IPS DF 6.9 (cell line): Measurements from ENCODE around the gene PARD3.

ENCODE experiments used
- DNase-seq: peaks from one replicate; pipeline ENCODE4 v3.0.0-alpha.2; 2013; ENCODE audit warnings: low read depth, low spot score
- H3K27ac ChIP-seq: one replicate; pipeline ENCODE4 v1.5.1; 2013; ENCODE audit warnings: low read length, control low read depth
- H3K27me3 ChIP-seq: 2 replicates; pipeline ENCODE4 v1.6.1; 2013; ENCODE audit warnings: mild to moderate bottlenecking, low read length; ENCODE audit not compliant: control insufficient read depth, insufficient read depth
- H3K36me3 ChIP-seq: 2 replicates; pipeline ENCODE4 v1.6.1; 2013; ENCODE audit warnings: low read length; ENCODE audit not compliant: control insufficient read depth, insufficient read depth
- H3K4me1 ChIP-seq: 2 replicates; pipeline ENCODE4 v1.6.1; 2013; ENCODE audit warnings: low read length; ENCODE audit not compliant: control insufficient read depth, insufficient read depth
- H3K4me3 ChIP-seq: 2 replicates; pipeline ENCODE4 v1.5.1; 2013; ENCODE audit warnings: mild to moderate bottlenecking, low read length
- H3K9me3 ChIP-seq: 2 replicates; pipeline ENCODE4 v1.6.1; 2013; ENCODE audit warnings: low read length, inconsistent platforms; ENCODE audit not compliant: control insufficient read depth, insufficient read depth
- WGBS: extraction: QIAGEN DNeasy Blood & Tissue Kit; methylation state at CpG from one replicate; pipeline ENCODE4 v1.1.7; 2013; ENCODE audit warnings: mixed read lengths, missing lambda C conversion rate; ENCODE audit not compliant: insufficient read length, insufficient coverage; 5-methylcytosine and 5-hydroxymethylcytosine counted together

Gene PARD3

GRCh38 chr10:34593374-34593890, 221.7 kb downstream of the PARD3 start:
- DNase-seq: no peak
- Histone ChIP-seq H3K36me3 (no peaks in the 10 kb centered on the region), H3K4me3 (no peak overlapping the region), H3K27me3 (no peaks in the 10 kb centered on the region), H3K9me3 (no peaks in the 10 kb centered on the region; the same call in 1 of the 2 replicates), H3K4me1 (no peaks in the 10 kb centered on the region), H3K27ac (no peak overlapping the region)
- no CpG with 5 or more reads among the region's 2 CpGs for WGBS

GRCh38 chr10:34590793-34591192, 224.3 kb downstream of the PARD3 start:
- no CpG with 5 or more reads among the region's 5 CpGs for WGBS
- no peaks in the 10 kb centered on the region for H3K36me3 ChIP-seq
- DNase-seq: no peak
- H3K9me3 ChIP-seq: no peaks in the 10 kb centered on the region; the same call in 1 of the 2 replicates
- H3K27ac ChIP-seq: no peak overlapping the region
- H3K4me1 ChIP-seq: no peaks in the 10 kb centered on the region
- H3K27me3 ChIP-seq: no peaks in the 10 kb centered on the region
- no peak overlapping the region for H3K4me3 ChIP-seq

- Histone ChIP-seq H3K27me3 (no peaks in the 10 kb centered on the region), H3K27ac (no peak overlapping the region), H3K9me3 (no peaks in the 10 kb centered on the region; the same call in 1 of the 2 replicates), H3K4me3 (no peak overlapping the region), H3K36me3 (no peaks in the 10 kb centered on the region), H3K4me1 (no peaks in the 10 kb centered on the region)
- no peak for DNase-seq
- no CpG with 5 or more reads among the region's 3 CpGs for WGBS
Measured at GRCh38 chr10:34589275-34589674, 225.8 kb downstream of the PARD3 start.

DNA sequence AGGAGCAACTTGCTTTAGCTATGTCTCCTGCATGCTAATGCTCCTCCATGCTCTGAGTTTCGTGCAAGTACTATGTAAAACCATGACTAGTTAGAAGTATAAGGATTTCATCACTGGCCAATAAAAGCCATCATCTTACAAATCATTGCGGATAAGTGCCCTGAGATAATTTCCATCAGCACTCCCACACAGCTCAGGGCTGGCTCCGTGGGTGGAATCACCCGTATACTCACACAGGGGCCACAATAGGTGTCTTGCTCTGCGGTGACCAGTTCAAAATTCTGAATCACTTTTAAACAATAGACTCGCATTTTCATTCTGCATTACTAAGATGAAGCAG, 227.4 kb downstream of the PARD3 start:
- no peaks in the 10 kb centered on the region for H3K36me3 ChIP-seq
- H3K4me1 ChIP-seq: no peaks in the 10 kb centered on the region
- H3K4me3 ChIP-seq: no peak overlapping the region
- no peaks in the 10 kb centered on the region; the same call in 1 of the 2 replicates for H3K9me3 ChIP-seq
- H3K27me3 ChIP-seq: no peaks in the 10 kb centered on the region
- no CpG with 5 or more reads among the region's 6 CpGs for WGBS
- DNase-seq: no peak
- H3K27ac ChIP-seq: no peak overlapping the region

- DNase-seq: no peak
Measured at GRCh38 chr10:34587002-34587679, 228.0 kb downstream of the PARD3 start.

GRCh38 chr10:34585422-34586112, 229.5 kb downstream of the PARD3 start:
- Histone ChIP-seq H3K4me1 (no peaks in the 10 kb centered on the region), H3K9me3 (no peaks in the 10 kb centered on the region), H3K4me3 (no peak overlapping the region), H3K27ac (no peak overlapping the region), H3K36me3 (no peaks in the 10 kb centered on the region), H3K27me3 (no peaks in the 10 kb centered on the region)
- DNase-seq: no peak
- WGBS: no CpG with 5 or more reads among the region's 2 CpGs

More at GRCh38 chr10:34587002-34587679, 228.0 kb downstream of the PARD3 start:
- H3K4me3 ChIP-seq: no peak overlapping the region
- no peaks in the 10 kb centered on the region for H3K4me1 ChIP-seq
- no peaks in the 10 kb centered on the region for H3K36me3 ChIP-seq
- no CpG with 5 or more reads among the region's 4 CpGs for WGBS
- no peaks in the 10 kb centered on the region; the same call in 1 of the 2 replicates for H3K9me3 ChIP-seq
- no peak overlapping the region for H3K27ac ChIP-seq
- no peaks in the 10 kb centered on the region for H3K27me3 ChIP-seq

DNA sequence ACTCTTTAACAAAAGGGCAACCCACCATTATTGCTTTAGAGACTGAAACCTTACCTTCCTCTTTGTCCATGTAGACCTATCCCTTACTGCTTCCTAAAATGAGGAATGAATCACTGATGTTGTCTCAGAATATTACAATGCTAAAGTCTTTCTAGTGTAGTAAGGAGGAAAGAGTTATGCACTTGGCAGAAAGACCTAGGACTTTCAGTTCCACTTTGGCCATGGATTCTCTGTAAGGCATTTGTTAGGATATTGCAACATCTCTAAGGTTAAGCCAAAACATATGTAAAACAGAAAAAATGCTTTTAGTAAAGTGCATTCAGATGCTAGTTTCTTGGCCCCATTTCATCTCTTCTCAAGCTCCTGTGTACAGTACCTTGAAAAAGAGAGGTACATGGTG, 230.9 kb downstream of the PARD3 start:
- Histone ChIP-seq H3K36me3 (no peaks in the 10 kb centered on the region), H3K4me3 (no peak overlapping the region), H3K9me3 (no peaks in the 10 kb centered on the region), H3K27ac (no peak overlapping the region), H3K27me3 (no peaks in the 10 kb centered on the region), H3K4me1 (no peaks in the 10 kb centered on the region)
- DNase-seq: no peak

- Histone ChIP-seq H3K27ac (no peak overlapping the region), H3K4me1 (no peaks in the 10 kb centered on the region; the same call in 1 of the 2 replicates), H3K27me3 (no peaks in the 10 kb centered on the region), H3K4me3 (no peak overlapping the region), H3K9me3 (no peaks in the 10 kb centered on the region), H3K36me3 (no peaks in the 10 kb centered on the region)
- no peak for DNase-seq
- WGBS: no CpG with 5 or more reads among the region's 6 CpGs
Measured at GRCh38 chr10:34581801-34582532, 233.1 kb downstream of the PARD3 start.

DNA sequence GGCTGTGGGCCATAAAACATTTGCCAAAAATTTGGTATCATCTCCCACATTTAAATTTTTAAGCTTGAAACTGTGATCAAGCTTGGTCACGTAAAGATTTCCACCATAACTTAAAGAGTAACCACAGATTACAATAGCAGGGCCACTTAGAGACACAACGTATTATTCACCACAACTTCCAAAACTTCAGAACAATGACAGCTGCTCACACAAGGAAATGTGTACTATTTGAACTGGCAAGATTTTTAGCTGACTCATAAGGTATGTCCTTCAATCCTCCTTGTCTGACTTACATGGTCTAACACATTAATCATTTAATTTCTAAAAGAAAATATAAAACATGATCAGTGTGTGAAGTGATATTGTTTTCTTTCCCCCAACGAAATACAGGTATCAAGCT, 234.5 kb downstream of the PARD3 start:
- H3K4me1 ChIP-seq: no peaks in the 10 kb centered on the region; the same call in 1 of the 2 replicates
- DNase-seq: no peak
- WGBS: no CpG with 5 or more reads among the region's 3 CpGs
- no peak overlapping the region for H3K4me3 ChIP-seq
- H3K9me3 ChIP-seq: no peaks in the 10 kb centered on the region
- no peak overlapping the region for H3K27ac ChIP-seq
- no peaks in the 10 kb centered on the region for H3K36me3 ChIP-seq
- no peaks in the 10 kb centered on the region for H3K27me3 ChIP-seq

GRCh38 chr10:34580214-34580613, 234.9 kb downstream of the PARD3 start:
- Histone ChIP-seq H3K36me3 (no peaks in the 10 kb centered on the region), H3K9me3 (no peaks in the 10 kb centered on the region), H3K27me3 (no peaks in the 10 kb centered on the region), H3K27ac (no peak overlapping the region), H3K4me3 (no peak overlapping the region), H3K4me1 (no peaks in the 10 kb centered on the region; the same call in 1 of the 2 replicates)
- WGBS: no CpG with 5 or more reads among the region's 6 CpGs
- no peak for DNase-seq
